ENCODE data around the gene SOWAHA.

SOWAHA gene

GRCh38 chr5:132815454-132815853 lies 2.4 kb downstream of the SOWAHA start:
- Histone ChIP-seq H3K27me3 (ENCODE audit: control insufficient read depth, insufficient read depth, low read length, poor library complexity, severe bottlenecking) (peaks cover 85% of the 10 kb centered on the region), H3K4me3 (ENCODE audit: insufficient read depth, low read depth, low read length) (no peak overlapping the region), H3K9me3 (ENCODE audit: control insufficient read depth, low read length) (no peaks in the 10 kb centered on the region), H3K36me3 (ENCODE audit: control insufficient read depth, insufficient read depth, low read length) (no peaks in the 10 kb centered on the region), H3K4me1 (ENCODE audit: control insufficient read depth, insufficient read depth, low read length) (no peaks in the 10 kb centered on the region), H3K27ac (ENCODE audit: insufficient read depth, low read depth, low read length, poor library complexity, severe bottlenecking) (no peak overlapping the region)
- WGBS, 2 experiments: no CpG with 5 or more reads among the region's 1 CpG

GRCh38 chr5:132816083-132816482 lies 3.0 kb downstream of the SOWAHA start:
- no peaks in the 10 kb centered on the region for H3K4me1 ChIP-seq (ENCODE audit: control insufficient read depth, insufficient read depth, low read length)
- no peak overlapping the region for H3K4me3 ChIP-seq (ENCODE audit: insufficient read depth, low read depth, low read length)
- 83 to 91% methylated on average over 1 to 2 of the region's 2 CpGs for WGBS, 2 experiments
- peaks cover 85% of the 10 kb centered on the region for H3K27me3 ChIP-seq (ENCODE audit: control insufficient read depth, insufficient read depth, low read length, poor library complexity, severe bottlenecking)
- no peak overlapping the region for H3K27ac ChIP-seq (ENCODE audit: insufficient read depth, low read depth, low read length, poor library complexity, severe bottlenecking)
- H3K36me3 ChIP-seq (ENCODE audit: control insufficient read depth, insufficient read depth, low read length): no peaks in the 10 kb centered on the region
- H3K9me3 ChIP-seq (ENCODE audit: control insufficient read depth, low read length): no peaks in the 10 kb centered on the region

- H3K27me3 ChIP-seq (ENCODE audit: control insufficient read depth, insufficient read depth, low read length, poor library complexity, severe bottlenecking): peaks cover 85% of the 10 kb centered on the region
- no peaks in the 10 kb centered on the region for H3K9me3 ChIP-seq (ENCODE audit: control insufficient read depth, low read length)
- H3K36me3 ChIP-seq (ENCODE audit: control insufficient read depth, insufficient read depth, low read length): no peaks in the 10 kb centered on the region
Observed at GRCh38 chr5:132816554-132816953, 3.5 kb downstream of the SOWAHA start.

GRCh38 chr5:132817011-132817410 lies 3.9 kb downstream of the SOWAHA start:
- Histone ChIP-seq H3K36me3 (ENCODE audit: control insufficient read depth, insufficient read depth, low read length) (no peaks in the 10 kb centered on the region), H3K4me1 (ENCODE audit: control insufficient read depth, insufficient read depth, low read length) (no peaks in the 10 kb centered on the region), H3K4me3 (ENCODE audit: insufficient read depth, low read depth, low read length) (no peak overlapping the region), H3K9me3 (ENCODE audit: control insufficient read depth, low read length) (no peaks in the 10 kb centered on the region), H3K27ac (ENCODE audit: insufficient read depth, low read depth, low read length, poor library complexity, severe bottlenecking) (no peak overlapping the region), H3K27me3 (ENCODE audit: control insufficient read depth, insufficient read depth, low read length, poor library complexity, severe bottlenecking) (peaks cover 85% of the 10 kb centered on the region)
- 67% methylated on average over 1 of the region's 1 CpG; no CpG with 5 or more reads in 1 of the 2 experiments for WGBS, 2 experiments

More at GRCh38 chr5:132816554-132816953, 3.5 kb downstream of the SOWAHA start:
- no peak overlapping the region for H3K4me3 ChIP-seq (ENCODE audit: insufficient read depth, low read depth, low read length)
- H3K4me1 ChIP-seq (ENCODE audit: control insufficient read depth, insufficient read depth, low read length): no peaks in the 10 kb centered on the region
- no peak overlapping the region for H3K27ac ChIP-seq (ENCODE audit: insufficient read depth, low read depth, low read length, poor library complexity, severe bottlenecking)

- WGBS, 2 experiments: 91 to 94% methylated on average over 26 of the region's 26 CpGs
- H3K4me3 ChIP-seq (ENCODE audit: insufficient read depth, low read depth, low read length): no peak overlapping the region
- no peaks in the 10 kb centered on the region for H3K9me3 ChIP-seq (ENCODE audit: control insufficient read depth, low read length)
- no peak overlapping the region for H3K27ac ChIP-seq (ENCODE audit: insufficient read depth, low read depth, low read length, poor library complexity, severe bottlenecking)
- peaks cover 85% of the 10 kb centered on the region for H3K27me3 ChIP-seq (ENCODE audit: control insufficient read depth, insufficient read depth, low read length, poor library complexity, severe bottlenecking)
- H3K4me1 ChIP-seq (ENCODE audit: control insufficient read depth, insufficient read depth, low read length): no peaks in the 10 kb centered on the region
- no peaks in the 10 kb centered on the region for H3K36me3 ChIP-seq (ENCODE audit: control insufficient read depth, insufficient read depth, low read length)
Observed at GRCh38 chr5:132819468-132819867, 6.4 kb downstream of the SOWAHA start.

- no peak overlapping the region for H3K4me3 ChIP-seq (ENCODE audit: insufficient read depth, low read depth, low read length)
- H3K9me3 ChIP-seq (ENCODE audit: control insufficient read depth, low read length): no peaks in the 10 kb centered on the region
- no peaks in the 10 kb centered on the region for H3K4me1 ChIP-seq (ENCODE audit: control insufficient read depth, insufficient read depth, low read length)
- no peak overlapping the region for H3K27ac ChIP-seq (ENCODE audit: insufficient read depth, low read depth, low read length, poor library complexity, severe bottlenecking)
- peaks cover 85% of the 10 kb centered on the region for H3K27me3 ChIP-seq (ENCODE audit: control insufficient read depth, insufficient read depth, low read length, poor library complexity, severe bottlenecking)
- H3K36me3 ChIP-seq (ENCODE audit: control insufficient read depth, insufficient read depth, low read length): no peaks in the 10 kb centered on the region
- WGBS, 2 experiments: 40 to 41% methylated on average over 15 of the region's 15 CpGs
Observed at GRCh38 chr5:132820162-132820754, 7.2 kb downstream of the SOWAHA start.

- no peak overlapping the region for H3K4me3 ChIP-seq (ENCODE audit: insufficient read depth, low read depth, low read length)
- no peaks in the 10 kb centered on the region for H3K36me3 ChIP-seq (ENCODE audit: control insufficient read depth, insufficient read depth, low read length)
- H3K9me3 ChIP-seq (ENCODE audit: control insufficient read depth, low read length): no peaks in the 10 kb centered on the region
- H3K27ac ChIP-seq (ENCODE audit: insufficient read depth, low read depth, low read length, poor library complexity, severe bottlenecking): no peak overlapping the region
- peaks cover 85% of the 10 kb centered on the region for H3K27me3 ChIP-seq (ENCODE audit: control insufficient read depth, insufficient read depth, low read length, poor library complexity, severe bottlenecking)
- H3K4me1 ChIP-seq (ENCODE audit: control insufficient read depth, insufficient read depth, low read length): no peaks in the 10 kb centered on the region
- WGBS, 2 experiments: 86 to 90% methylated on average over 3 of the region's 3 CpGs
Observed at GRCh38 chr5:132821350-132821749, 8.2 kb downstream of the SOWAHA start.

GRCh38 chr5:132821791-132822190 lies 8.7 kb downstream of the SOWAHA start:
- no peak overlapping the region for H3K27ac ChIP-seq (ENCODE audit: insufficient read depth, low read depth, low read length, poor library complexity, severe bottlenecking)
- peaks cover 85% of the 10 kb centered on the region for H3K27me3 ChIP-seq (ENCODE audit: control insufficient read depth, insufficient read depth, low read length, poor library complexity, severe bottlenecking)
- H3K9me3 ChIP-seq (ENCODE audit: control insufficient read depth, low read length): no peaks in the 10 kb centered on the region
- no peaks in the 10 kb centered on the region for H3K36me3 ChIP-seq (ENCODE audit: control insufficient read depth, insufficient read depth, low read length)
- WGBS, 2 experiments: 91 to 92% methylated on average over 1 of the region's 1 CpG
- H3K4me3 ChIP-seq (ENCODE audit: insufficient read depth, low read depth, low read length): no peak overlapping the region
- H3K4me1 ChIP-seq (ENCODE audit: control insufficient read depth, insufficient read depth, low read length): no peaks in the 10 kb centered on the region

- Histone ChIP-seq H3K27me3 (ENCODE audit: control insufficient read depth, insufficient read depth, low read length, poor library complexity, severe bottlenecking) (peaks cover 85% of the 10 kb centered on the region), H3K9me3 (ENCODE audit: control insufficient read depth, low read length) (no peaks in the 10 kb centered on the region), H3K4me1 (ENCODE audit: control insufficient read depth, insufficient read depth, low read length) (no peaks in the 10 kb centered on the region), H3K36me3 (ENCODE audit: control insufficient read depth, insufficient read depth, low read length) (no peaks in the 10 kb centered on the region), H3K27ac (ENCODE audit: insufficient read depth, low read depth, low read length, poor library complexity, severe bottlenecking) (no peak overlapping the region), H3K4me3 (ENCODE audit: insufficient read depth, low read depth, low read length) (peak overlapping the region; percentile 28)
- 16% methylated on average over 68 of the region's 68 CpGs for WGBS, 2 experiments
Observed at GRCh38 chr5:132822650-132823480, 9.8 kb downstream of the SOWAHA start.

GRCh38 chr5:132823481-132824050 lies 10.5 kb downstream of the SOWAHA start:
- WGBS, 2 experiments: 72 to 73% methylated on average over 7 of the region's 7 CpGs
- Histone ChIP-seq H3K4me3 (ENCODE audit: insufficient read depth, low read depth, low read length) (peak overlapping the region; percentile 28), H3K4me1 (ENCODE audit: control insufficient read depth, insufficient read depth, low read length) (no peaks in the 10 kb centered on the region), H3K9me3 (ENCODE audit: control insufficient read depth, low read length) (no peaks in the 10 kb centered on the region), H3K27me3 (ENCODE audit: control insufficient read depth, insufficient read depth, low read length, poor library complexity, severe bottlenecking) (peaks cover 89% of the 10 kb centered on the region), H3K27ac (ENCODE audit: insufficient read depth, low read depth, low read length, poor library complexity, severe bottlenecking) (no peak overlapping the region), H3K36me3 (ENCODE audit: control insufficient read depth, insufficient read depth, low read length) (no peaks in the 10 kb centered on the region)
